NCI-H1930 (cell line): Measurements from ENCODE around the gene GNA12.
"Not testable (repeated sequence)": the region's sequence is repeated elsewhere in the genome, so short reads cannot be mapped to it uniquely, and the experiment has no call there.

Source experiments
- DNase-seq, 2 experiments: peaks; one replicate each; lab custom pipeline; 2025; lab: John Stamatoyannopoulos, UW

Gene GNA12

GRCh38 chr7:2691932-2692439 lies 152.1 kb downstream of the GNA12 start:
- DNase-seq: not testable (repeated sequence)

GRCh38 chr7:2691011-2691707 lies 152.9 kb downstream of the GNA12 start:
- DNase-seq: no peak

- no peak for DNase-seq
These were observed 154.0 kb downstream of the GNA12 start for GRCh38 chr7:2689951-2690705.

GRCh38 chr7:2689343-2689847 lies 154.7 kb downstream of the GNA12 start:
- no peak for DNase-seq

- DNase-seq: peak in 1 of 2 experiments; percentile 12
These were observed 155.4 kb downstream of the GNA12 start for GRCh38 chr7:2688409-2689342.

GRCh38 chr7:2687881-2688318 lies 156.2 kb downstream of the GNA12 start, which contains the start of gene AMZ1:
TSS of gene AMZ1 (plus strand) at chr7:2688202. CDS start at chr7:2700452, 12,250 bp downstream.
- DNase-seq: no peak

GRCh38 chr7:2687338-2687869 lies 156.7 kb downstream of the GNA12 start:
- no peak for DNase-seq

GRCh38 chr7:2686101-2686500 lies 158.0 kb downstream of the GNA12 start:
- no peak for DNase-seq

- no peak for DNase-seq
These were observed 159.6 kb downstream of the GNA12 start for GRCh38 chr7:2684501-2684900.

- DNase-seq: no peak
These were observed 161.9 kb downstream of the GNA12 start for GRCh38 chr7:2681929-2682799.

- peak in 1 of 2 experiments; percentile 47 for DNase-seq
These were observed 163.2 kb downstream of the GNA12 start for GRCh38 chr7:2680792-2681490.

GRCh38 chr7:2680256-2680655 lies 163.9 kb downstream of the GNA12 start:
- no peak for DNase-seq

- DNase-seq: not testable (repeated sequence)
These were observed 164.7 kb downstream of the GNA12 start for GRCh38 chr7:2679135-2680127.

GRCh38 chr7:2678454-2678853 lies 165.7 kb downstream of the GNA12 start:
- not testable (repeated sequence) for DNase-seq
